SK-N-SH (cell line): Measurements from ENCODE around the gene ARPIN. TPM values are rescaled to one million over a fixed set of nuclear protein-coding genes. Genes with fewer than 3 reads are reported as not detected.

ENCODE experiments used
- CTCF ChIA-PET: fragments of 300-600, 350-600 bp; formaldehyde crosslinking; extraction: SDS; loops from one replicate; lab custom pipeline; 2021; lab: Yijun Ruan, JAX
- POLR2A ChIA-PET: fragments of 350-600 bp; sonication (Branson Sonifier 250); formaldehyde crosslinking; extraction: SDS; loops from one replicate; lab custom pipeline; 2020; ENCODE audit warnings: antibody characterized with exemption, inconsistent platforms; lab: Yijun Ruan, JAX
- DNase-seq: peaks from one replicate; pipeline ENCODE4 v3.0.0; 2012
- H2AFZ ChIP-seq: fragments of 200-600 bp; sonication (generic); 2 replicates; pipeline ENCODE4 v1.8.1; 2016; ENCODE audit warnings: antibody characterized with exemption, mild to moderate bottlenecking, low read depth
- H3F3A ChIP-seq: fragments of 200-600 bp; sonication (generic); replicated peaks from 2 replicates; pipeline ENCODE3; 2016; ENCODE audit warnings: antibody characterized with exemption, mild to moderate bottlenecking; ENCODE audit not compliant: insufficient read depth
- H3K27ac ChIP-seq, 2 experiments: fragments of 200-500 bp in 1 of 2; fragments of 200-600 bp in 1 of 2; sonication (Bioruptor generic) in 1 of 2; sonication (generic), shearing (Covaris generic) in 1 of 2; 2 replicates each; pipeline versions ENCODE4 v1.5.1 to v1.6.1; 2014 to 2016; ENCODE audit warnings: low read depth in 2 of 2, inconsistent platforms in 1 of 2, low read length in 1 of 2, mild to moderate bottlenecking in 1 of 2, mixed read lengths in 1 of 2
- H3K27me3 ChIP-seq: fragments of 200-600 bp; sonication (generic), shearing (Covaris generic); 2 replicates; pipeline ENCODE4 v1.6.1; 2016; ENCODE audit warnings: mixed run types; ENCODE audit not compliant: insufficient read depth
- H3K36me3 ChIP-seq, 2 experiments: fragments of 200-500 bp in 1 of 2; fragments of 200-600 bp in 1 of 2; sonication (Bioruptor generic) in 1 of 2; sonication (generic) in 1 of 2; replicated peaks in 1 of 2; 2 replicates each; pipeline versions ENCODE3 to v1.5.1; 2014 to 2016; ENCODE audit warnings: low read length in 1 of 2, mild to moderate bottlenecking in 1 of 2; ENCODE audit not compliant: insufficient read depth in 2 of 2, control insufficient read depth in 1 of 2
- H3K4me1 ChIP-seq, 2 experiments: fragments of 200-500 bp in 1 of 2; fragments of 200-600 bp in 1 of 2; sonication (Bioruptor generic) in 1 of 2; sonication (generic), shearing (Covaris generic) in 1 of 2; 2 replicates each; pipeline versions ENCODE4 v1.5.1 to v1.6.1; 2014 to 2016; ENCODE audit warnings: low read depth in 1 of 2, low read length in 1 of 2, mixed run types in 1 of 2; ENCODE audit not compliant: insufficient read depth in 2 of 2, control insufficient read depth in 1 of 2
- H3K4me2 ChIP-seq: fragments of 200-600 bp; sonication (generic), shearing (Covaris generic); 2 replicates; pipeline ENCODE4 v1.6.1; 2017; ENCODE audit warnings: mixed run types
- H3K4me3 ChIP-seq, 2 experiments: fragments of 200-500 bp in 1 of 2; fragments of 200-600 bp in 1 of 2; sonication (Bioruptor generic) in 1 of 2; sonication (generic), shearing (Covaris generic) in 1 of 2; 2 replicates each; pipeline versions ENCODE4 v1.5.1 to v1.8.1; 2014 to 2016; ENCODE audit warnings: low read depth in 2 of 2, inconsistent platforms in 1 of 2, low read length in 1 of 2, mild to moderate bottlenecking in 1 of 2, mixed read lengths in 1 of 2, moderate library complexity in 1 of 2
- H3K79me2 ChIP-seq: fragments of 200-600 bp; sonication (generic); 2 replicates; pipeline ENCODE4 v1.8.1; 2017; ENCODE audit warnings: mild to moderate bottlenecking; ENCODE audit not compliant: insufficient read depth
- H3K9ac ChIP-seq: fragments of 200-600 bp; sonication (generic); 2 replicates; pipeline ENCODE4 v1.6.1; 2017; ENCODE audit warnings: mixed run types
- H3K9me2 ChIP-seq: fragments of 200-600 bp; sonication (generic); 2 replicates; pipeline ENCODE4 v1.6.1; 2017; ENCODE audit warnings: mixed run types
- H3K9me3 ChIP-seq: fragments of 200-600 bp; sonication (generic); 2 replicates; pipeline ENCODE4 v1.6.1; 2017; ENCODE audit warnings: mixed run types, mild to moderate bottlenecking, moderate library complexity
- H4K20me1 ChIP-seq: fragments of 200-600 bp; sonication (generic); 2 replicates; pipeline ENCODE4 v1.6.1; 2017; ENCODE audit warnings: mild to moderate bottlenecking, mixed run types; ENCODE audit not compliant: insufficient read depth
- CHD2 ChIP-seq: fragments of 150-350 bp; IDR thresholded peaks from 2 replicates; pipeline ENCODE4 v1.6.1; 2018; ENCODE audit warnings: low read length; ENCODE audit not compliant: partially characterized antibody
- CTCF ChIP-seq: fragments of 200-600 bp; sonication (generic); IDR thresholded peaks from 2 replicates; pipeline ENCODE4 v1.6.1; 2017; ENCODE audit warnings: antibody characterized with exemption, mild to moderate bottlenecking, moderate library complexity
- ELF1 ChIP-seq: IDR thresholded peaks from 2 replicates; pipeline ENCODE4 v1.4.0; 2012
- EP300 ChIP-seq, 2 experiments: IDR thresholded peaks; 2 replicates each; pipeline versions ENCODE4 v1.4.0 to v1.6.1; 2012; ENCODE audit warnings: borderline replicate concordance in 1 of 2, low read depth in 1 of 2, low read length in 1 of 2
- FOSL2 ChIP-seq: IDR thresholded peaks from 2 replicates; pipeline ENCODE4 v1.4.0; 2012; ENCODE audit warnings: low read depth, mild to moderate bottlenecking, moderate library complexity, borderline replicate concordance
- FOXJ3 ChIP-seq: sonication (generic); formaldehyde crosslinking; IDR thresholded peaks from 2 replicates; pipeline ENCODE4 v1.5.1; 2020; ENCODE audit warnings: mild to moderate bottlenecking, missing genetic modification reagents
- FOXM1 ChIP-seq: IDR thresholded peaks from 2 replicates; pipeline ENCODE4 v1.4.0; 2012; ENCODE audit warnings: low read depth, mild to moderate bottlenecking
- GATA2 ChIP-seq: sonication (generic); formaldehyde crosslinking; IDR thresholded peaks from 2 replicates; pipeline ENCODE4 v1.5.0; 2020; ENCODE audit warnings: mild to moderate bottlenecking, missing genetic modification reagents
- JUND ChIP-seq: IDR thresholded peaks from 2 replicates; pipeline ENCODE4 v1.4.0; 2012
- MEF2A ChIP-seq: IDR thresholded peaks from 2 replicates; pipeline ENCODE4 v1.4.0; 2012; ENCODE audit warnings: low read depth, borderline replicate concordance
- RFX5 ChIP-seq: IDR thresholded peaks from 2 replicates; pipeline ENCODE4 v1.6.1; 2012; ENCODE audit warnings: mild to moderate bottlenecking, improper control_type of control experiment, low read length
- SIN3A ChIP-seq: IDR thresholded peaks from 2 replicates; pipeline ENCODE4 v1.6.1; 2012; ENCODE audit warnings: low read depth, mild to moderate bottlenecking, low read length, moderate library complexity, borderline replicate concordance
- SMC3 ChIP-seq: IDR thresholded peaks from 2 replicates; pipeline ENCODE4 v1.6.1; 2012; ENCODE audit warnings: low read depth, low read length, improper control_type of control experiment
- TCF12 ChIP-seq: IDR thresholded peaks from 2 replicates; pipeline ENCODE4 v1.4.0; 2012
- TEAD4 ChIP-seq: IDR thresholded peaks from 2 replicates; pipeline ENCODE4 v1.4.0; 2012; ENCODE audit warnings: mild to moderate bottlenecking, borderline replicate concordance; ENCODE audit not compliant: insufficient read depth
- USF1 ChIP-seq: IDR thresholded peaks from 2 replicates; pipeline ENCODE4 v1.4.0; 2012; ENCODE audit warnings: low read depth, borderline replicate concordance
- YY1 ChIP-seq: IDR thresholded peaks from 2 replicates; pipeline ENCODE4 v1.4.0; 2012; ENCODE audit warnings: low read depth, mild to moderate bottlenecking
- WGBS: methylation state at CpG from one replicate; pipeline ENCODE4 v1.1.6; 2017; ENCODE audit warnings: low lambda C conversion rate; 5-methylcytosine and 5-hydroxymethylcytosine counted together
- polyA plus RNA-seq, 3 experiments: library from polyadenylated mRNA; depleted of rRNA; stranded (reverse); fragments of >200 nt; gene quantifications; 2 replicates each; pipeline ENCODE4 v1.2.3, GENCODE V29; 2012
- TF ChIP-seq, protein P1 (sequence below): IDR thresholded peaks from 2 replicates; pipeline ENCODE4 v1.4.0; 2012; ENCODE audit warnings: low read depth, borderline replicate concordance
- TF ChIP-seq, protein P2 (sequence below): fragments of 150-350 bp; IDR thresholded peaks from 2 replicates; pipeline ENCODE4 v1.6.1; 2016; ENCODE audit warnings: mild to moderate bottlenecking, low read depth, low read length

The ARPIN gene
- polyA plus RNA-seq, 1 of the 3 experiments (the other 2 are of a cell fraction) = 13.5 TPM

- Histone ChIP-seq H2AFZ (no peak overlapping the region), H3K4me3 (no peak overlapping the region), H3K4me2 (no peak overlapping the region), H3K4me1 (no peaks in the 10 kb centered on the region), H3K79me2 (peaks cover 6% of the 10 kb centered on the region), H4K20me1 (no peaks in the 10 kb centered on the region), H3F3A (peaks cover 24% of the 10 kb centered on the region), H3K9me3 (no peaks in the 10 kb centered on the region), H3K27ac (no peak overlapping the region), H3K9me2 (no peaks in the 10 kb centered on the region), H3K36me3 (peaks cover 0 to 4% of the 10 kb centered on the region in 2 experiments), H3K9ac (no peak overlapping the region), H3K27me3 (no peaks in the 10 kb centered on the region)
- 66% methylated on average over 2 of the region's 2 CpGs for WGBS
- TF ChIP-seq RFX5 (no peak), USF1 (no peak), YY1 (no peak), SMC3 (no peak)
- POLR2A ChIA-PET = interaction anchor here (0.7 kb wide), 1 partner anchor 15 kb away, joined by 3 read pairs; no protein-coding TSS in a partner anchor
- CTCF ChIA-PET = interaction anchor here (0.6 to 4.1 kb wide), 10 partner anchors 9 to 324 kb away, joined by 3 to 29 read pairs (median 4); no protein-coding TSS in a partner anchor
- no peak for DNase-seq
Observed at GRCh38 chr15:89898146-89898545, 14.6 kb downstream of the ARPIN start.

DNA sequence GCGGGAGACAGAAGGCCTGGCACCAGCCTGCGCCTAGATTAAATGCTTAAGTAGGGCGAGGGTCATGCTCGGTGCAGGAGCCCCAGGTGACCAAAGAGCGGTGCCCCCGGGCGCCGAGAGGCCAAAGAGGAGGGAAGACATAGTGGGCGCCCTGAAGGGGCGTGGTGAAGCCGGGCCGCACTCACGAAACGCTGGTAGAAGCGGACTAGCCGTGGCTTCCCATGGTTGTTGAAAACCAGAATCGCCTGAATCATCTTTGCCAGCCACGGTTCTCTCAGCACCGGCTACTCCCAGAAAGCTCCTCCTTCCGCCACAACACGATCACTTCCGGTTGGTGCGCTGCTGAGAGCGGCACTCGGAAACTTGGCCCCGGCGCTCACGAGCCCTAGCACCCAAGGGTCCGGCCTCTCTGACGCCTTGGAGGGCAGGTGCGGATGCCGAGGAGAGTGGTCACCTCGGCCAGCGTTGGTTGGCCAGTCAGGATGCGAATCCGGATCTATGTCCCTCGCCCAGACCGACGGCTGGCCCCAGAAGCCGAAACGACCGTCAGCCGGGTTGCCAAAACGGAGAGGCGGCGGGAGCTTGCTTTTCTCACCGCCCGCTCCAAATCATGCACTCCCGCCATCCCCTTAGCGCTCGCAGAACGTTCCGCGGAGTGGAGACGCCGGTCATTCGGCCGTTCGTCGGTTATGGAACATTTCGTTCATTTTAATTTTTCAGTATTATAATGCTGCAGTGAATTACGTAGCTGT lies 18.9 kb downstream of the ARPIN start, which contains the start of gene AP3S2:
AP3S2 (minus strand) TSS at position 299 of the 752 bp plus-strand sequence; CDS start at position 254, 45 bp downstream.
- WGBS = 2% methylated on average over 41 of the region's 62 CpGs
- Histone ChIP-seq H3K4me1 (peaks cover 0 to 2% of the 10 kb centered on the region in 2 experiments; a peak in 1 of 4 replicates), H3K4me3 (peak within 1 kb of the TSS; percentile 93 to 94), H3K4me2 (peak within 1 kb of the TSS; percentile 88), H3K79me2 (peaks cover 45% of the 10 kb centered on the region), H3K9ac (peak within 1 kb of the TSS; percentile 87), H3K27me3 (no peaks in the 10 kb centered on the region), H3K36me3 (peaks cover 2% of the 10 kb centered on the region in 2 experiments), H3K9me3 (no peaks in the 10 kb centered on the region), H2AFZ (peak within 1 kb of the TSS; percentile 100), H3K27ac (peak within 1 kb of the TSS; percentile 85 to 92), H4K20me1 (no peaks in the 10 kb centered on the region), H3F3A (peaks cover 31% of the 10 kb centered on the region), H3K9me2 (no peaks in the 10 kb centered on the region)
- CTCF ChIA-PET = interaction anchor here (0.7 to 2.3 kb wide), 16 partner anchors 12 to 426 kb away, joined by 3 to 11 read pairs (median 3); partner anchors contain the start of gene IDH2
- DNase-seq = peak; percentile 89
- POLR2A ChIA-PET = interaction anchor here (0.5 to 2.0 kb wide), 16 partner anchors 17 to 615 kb away, joined by 3 to 10 read pairs (median 3); partner anchors contain the start of genes ARPIN, IDH2 and KIF7
- TF ChIP-seq SIN3A (peak; percentile 61; the same call in 1 of the 2 replicates), FOXM1 (peak; percentile 59; the same call in 1 of the 2 replicates), CHD2 (peak; percentile 83), FOXJ3 (CRISPR knock-in tag) (peak; percentile 91), MEF2A (0 out of 2 replicates have a peak, but pooled peaks have one; percentile 15), SMC3 (no peak), CTCF (no peak), USF1 (peak; percentile 40), ELF1 (peak; percentile 93), TEAD4 (no peak), GATA2 (CRISPR knock-in tag) (peak; percentile 20; the same call in 1 of the 2 replicates), EP300 (IDR thresholded peaks at IDR 0.05; ENCODE audit: borderline replicate concordance in 1 of 2, low read depth in 1 of 2, low read length in 1 of 2) (no peak; a peak in 1 of 4 replicates), FOSL2 (peak; percentile 8; the same call in 1 of the 2 replicates), JUND (peak; percentile 14; the same call in 1 of the 2 replicates), TCF12 (peak; percentile 51; the same call in 1 of the 2 replicates)
- TF ChIP-seq, protein P1, sequence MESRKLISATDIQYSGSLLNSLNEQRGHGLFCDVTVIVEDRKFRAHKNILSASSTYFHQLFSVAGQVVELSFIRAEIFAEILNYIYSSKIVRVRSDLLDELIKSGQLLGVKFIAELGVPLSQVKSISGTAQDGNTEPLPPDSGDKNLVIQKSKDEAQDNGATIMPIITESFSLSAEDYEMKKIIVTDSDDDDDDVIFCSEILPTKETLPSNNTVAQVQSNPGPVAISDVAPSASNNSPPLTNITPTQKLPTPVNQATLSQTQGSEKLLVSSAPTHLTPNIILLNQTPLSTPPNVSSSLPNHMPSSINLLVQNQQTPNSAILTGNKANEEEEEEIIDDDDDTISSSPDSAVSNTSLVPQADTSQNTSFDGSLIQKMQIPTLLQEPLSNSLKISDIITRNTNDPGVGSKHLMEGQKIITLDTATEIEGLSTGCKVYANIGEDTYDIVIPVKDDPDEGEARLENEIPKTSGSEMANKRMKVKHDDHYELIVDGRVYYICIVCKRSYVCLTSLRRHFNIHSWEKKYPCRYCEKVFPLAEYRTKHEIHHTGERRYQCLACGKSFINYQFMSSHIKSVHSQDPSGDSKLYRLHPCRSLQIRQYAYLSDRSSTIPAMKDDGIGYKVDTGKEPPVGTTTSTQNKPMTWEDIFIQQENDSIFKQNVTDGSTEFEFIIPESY = 0 out of 2 replicates have a peak, but pooled peaks have one; percentile 70
- TF ChIP-seq, protein P2, sequence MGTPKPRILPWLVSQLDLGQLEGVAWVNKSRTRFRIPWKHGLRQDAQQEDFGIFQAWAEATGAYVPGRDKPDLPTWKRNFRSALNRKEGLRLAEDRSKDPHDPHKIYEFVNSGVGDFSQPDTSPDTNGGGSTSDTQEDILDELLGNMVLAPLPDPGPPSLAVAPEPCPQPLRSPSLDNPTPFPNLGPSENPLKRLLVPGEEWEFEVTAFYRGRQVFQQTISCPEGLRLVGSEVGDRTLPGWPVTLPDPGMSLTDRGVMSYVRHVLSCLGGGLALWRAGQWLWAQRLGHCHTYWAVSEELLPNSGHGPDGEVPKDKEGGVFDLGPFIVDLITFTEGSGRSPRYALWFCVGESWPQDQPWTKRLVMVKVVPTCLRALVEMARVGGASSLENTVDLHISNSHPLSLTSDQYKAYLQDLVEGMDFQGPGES = peak; percentile 37
